ENCODE measurements around the gene FGFBP1. TPM values are rescaled to one million over a fixed set of nuclear protein-coding genes. Genes with fewer than 3 reads are reported as not detected.

FGFBP1 gene
- polyA plus RNA-seq, 3 donors from 2014 or later: 0.53 TPM; not detected in 2

DNA sequence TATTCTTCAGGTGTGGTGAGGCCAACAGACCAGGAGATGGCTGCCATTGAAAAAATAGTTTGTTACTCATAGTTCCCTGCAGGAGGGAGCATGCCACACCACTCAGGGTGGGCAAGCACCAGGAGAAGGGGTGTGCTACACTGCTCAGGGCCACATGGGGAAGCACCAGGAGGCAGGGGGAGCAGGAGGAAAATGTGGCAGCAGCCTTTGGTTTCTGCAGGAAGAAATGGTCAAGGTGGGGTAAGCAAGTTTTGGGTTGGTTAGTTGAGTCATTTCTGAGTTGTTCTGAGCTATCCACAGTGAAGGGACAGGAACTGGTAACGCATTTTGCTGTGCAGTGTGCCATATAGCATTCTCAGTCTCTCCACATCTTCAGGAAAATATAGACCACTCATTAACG lies 23.8 kb downstream of the FGFBP1 start:
- peaks cover 0 to 2% (median 2%) of the 10 kb centered on the region in 3 donors for H3K27me3 Mint-ChIP-seq (ENCODE audit: low read depth in 3 of 3)
- H3K4me1 Mint-ChIP-seq: peaks cover 40 to 49% of the 10 kb centered on the region in 2 donors
- peaks cover 0 to 5% (median 0%) of the 10 kb centered on the region in 3 donors for H3K36me3 Mint-ChIP-seq
- DNase-seq: no peak
- H3K27ac Mint-ChIP-seq: peak overlapping the region in 2 of 6 donors; percentile 18 to 50
- no peaks in the 10 kb centered on the region for H3K9me3 Mint-ChIP-seq
- H3K4me3 Mint-ChIP-seq: no peak overlapping the region

DNA sequence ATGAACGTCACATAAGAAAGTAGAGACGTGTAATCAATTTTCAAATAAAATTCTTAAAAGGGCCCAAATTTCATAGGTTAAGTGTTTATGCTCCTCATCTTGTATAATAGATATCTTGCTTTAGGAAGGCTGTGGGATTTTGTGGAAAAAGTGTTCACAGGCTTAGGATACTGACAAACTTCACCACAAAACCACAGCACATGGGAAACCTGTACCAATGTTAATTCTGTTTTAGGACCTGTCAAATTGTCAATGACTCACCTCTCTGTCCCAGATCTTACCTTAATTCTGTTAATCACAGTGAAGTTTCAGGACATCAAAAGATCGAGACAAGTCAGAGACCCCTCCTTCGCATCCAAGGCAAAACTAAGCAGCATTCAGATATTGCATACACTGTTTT lies 24.2 kb downstream of the FGFBP1 start:
- no peak for DNase-seq
- Mint-ChIP-seq H3K36me3 (peaks cover 0 to 5% (median 0%) of the 10 kb centered on the region in 3 donors), H3K4me3 (no peak overlapping the region), H3K9me3 (no peaks in the 10 kb centered on the region), H3K27ac (peak overlapping the region in 2 of 6 donors; percentile 50 to 57), H3K27me3 (ENCODE audit: low read depth in 3 of 3) (peaks cover 0 to 3% (median 0%) of the 10 kb centered on the region in 3 donors), H3K4me1 (peaks cover 40 to 49% of the 10 kb centered on the region in 2 donors)

DNA sequence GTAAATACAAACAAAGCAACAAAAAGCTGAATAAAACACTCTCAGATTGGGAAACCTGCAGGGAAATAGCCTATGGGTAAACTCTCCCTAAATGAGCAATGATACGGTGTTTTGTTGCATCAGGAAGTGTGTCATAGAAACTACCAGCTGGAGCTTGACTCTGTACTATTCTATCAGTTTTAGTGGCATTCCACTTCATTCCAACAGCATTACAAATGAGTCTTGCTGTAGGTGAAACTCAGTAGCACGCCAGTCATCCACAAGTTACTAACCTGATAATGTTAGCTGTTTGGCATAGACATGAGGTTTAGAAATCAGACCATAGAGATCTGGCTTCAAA lies 24.9 kb downstream of the FGFBP1 start:
- H3K9me3 Mint-ChIP-seq: no peaks in the 10 kb centered on the region
- DNase-seq: no peak
- H3K36me3 Mint-ChIP-seq: peaks cover 0 to 6% (median 5%) of the 10 kb centered on the region in 3 donors
- H3K4me1 Mint-ChIP-seq: peaks cover 40 to 49% of the 10 kb centered on the region in 2 donors
- H3K27me3 Mint-ChIP-seq (ENCODE audit: low read depth in 3 of 3): peaks cover 0 to 7% (median 0%) of the 10 kb centered on the region in 3 donors
- no peak overlapping the region for H3K27ac Mint-ChIP-seq
- H3K4me3 Mint-ChIP-seq: peak overlapping the region in 1 of 5 donors; percentile 26

DNA sequence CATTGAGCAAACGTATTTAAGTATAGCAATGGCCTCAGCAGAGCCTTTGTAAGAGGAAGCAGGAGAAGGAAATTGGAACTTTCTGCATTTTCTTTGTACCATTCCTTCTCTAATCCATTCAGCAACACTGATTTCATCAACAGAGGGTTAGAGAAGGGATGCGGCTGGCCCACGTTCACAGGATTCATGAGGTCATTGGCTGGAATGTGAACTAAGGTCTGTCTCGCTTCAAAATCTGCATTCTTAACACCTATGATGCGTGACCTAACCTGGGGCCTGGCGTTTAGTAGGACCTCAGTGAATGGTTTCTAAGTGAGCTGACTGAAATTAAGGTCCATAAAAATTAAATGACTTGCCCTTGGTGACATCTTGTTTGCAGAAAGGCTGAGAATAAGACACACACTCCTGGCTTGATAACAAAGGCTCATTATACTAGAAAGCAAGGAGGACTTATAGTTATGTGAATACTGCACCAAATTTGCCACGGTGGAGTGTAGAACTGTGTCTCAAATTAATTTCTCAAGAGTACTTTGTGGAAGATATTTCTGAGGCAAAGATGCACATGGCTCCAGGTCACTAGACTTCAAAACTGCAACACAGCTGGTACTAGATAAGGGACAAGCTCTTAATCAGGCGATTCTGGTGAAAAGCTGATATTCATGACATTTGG lies 25.4 kb downstream of the FGFBP1 start:
- Mint-ChIP-seq H3K4me1 (peaks cover 40 to 49% of the 10 kb centered on the region in 2 donors), H3K27me3 (ENCODE audit: low read depth in 3 of 3) (peaks cover 0 to 7% (median 0%) of the 10 kb centered on the region in 3 donors), H3K9me3 (no peaks in the 10 kb centered on the region), H3K4me3 (peak overlapping the region in 1 of 5 donors; percentile 26), H3K36me3 (peaks cover 0 to 6% (median 5%) of the 10 kb centered on the region in 3 donors), H3K27ac (peak overlapping the region in 2 of 6 donors; percentile 18 to 54)
- DNase-seq: no peak

DNA sequence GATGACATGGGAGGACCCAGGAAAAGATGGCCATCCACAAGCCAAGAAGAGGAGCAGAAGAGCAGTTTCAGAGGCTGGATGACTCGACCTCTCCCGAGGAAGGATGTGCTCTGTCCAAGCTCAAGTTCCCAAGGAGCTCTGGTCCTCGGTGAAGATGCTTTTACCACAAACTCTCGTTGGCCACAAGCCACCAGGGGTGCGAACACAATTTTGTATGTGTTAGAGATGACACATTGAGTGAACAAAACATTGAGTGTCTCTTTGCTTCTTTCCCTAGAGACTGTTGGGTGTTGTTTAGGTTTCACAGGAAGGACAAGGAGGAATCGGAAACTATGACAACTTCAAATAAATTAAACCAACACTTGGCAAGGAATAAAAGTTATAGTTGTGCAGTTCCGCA lies 26.3 kb downstream of the FGFBP1 start:
- Mint-ChIP-seq H3K27ac (peak overlapping the region in 3 of 6 donors; percentile 24 to 54 (median 29)), H3K4me3 (peak overlapping the region; percentile 16 to 63 (median 19)), H3K27me3 (ENCODE audit: low read depth in 3 of 3) (peaks cover 0 to 7% (median 0%) of the 10 kb centered on the region in 3 donors), H3K4me1 (peaks cover 40 to 49% of the 10 kb centered on the region in 2 donors), H3K36me3 (peaks cover 0 to 6% (median 5%) of the 10 kb centered on the region in 3 donors), H3K9me3 (no peaks in the 10 kb centered on the region)
- peak; percentile 25 to 45 (median 39) for DNase-seq

DNA sequence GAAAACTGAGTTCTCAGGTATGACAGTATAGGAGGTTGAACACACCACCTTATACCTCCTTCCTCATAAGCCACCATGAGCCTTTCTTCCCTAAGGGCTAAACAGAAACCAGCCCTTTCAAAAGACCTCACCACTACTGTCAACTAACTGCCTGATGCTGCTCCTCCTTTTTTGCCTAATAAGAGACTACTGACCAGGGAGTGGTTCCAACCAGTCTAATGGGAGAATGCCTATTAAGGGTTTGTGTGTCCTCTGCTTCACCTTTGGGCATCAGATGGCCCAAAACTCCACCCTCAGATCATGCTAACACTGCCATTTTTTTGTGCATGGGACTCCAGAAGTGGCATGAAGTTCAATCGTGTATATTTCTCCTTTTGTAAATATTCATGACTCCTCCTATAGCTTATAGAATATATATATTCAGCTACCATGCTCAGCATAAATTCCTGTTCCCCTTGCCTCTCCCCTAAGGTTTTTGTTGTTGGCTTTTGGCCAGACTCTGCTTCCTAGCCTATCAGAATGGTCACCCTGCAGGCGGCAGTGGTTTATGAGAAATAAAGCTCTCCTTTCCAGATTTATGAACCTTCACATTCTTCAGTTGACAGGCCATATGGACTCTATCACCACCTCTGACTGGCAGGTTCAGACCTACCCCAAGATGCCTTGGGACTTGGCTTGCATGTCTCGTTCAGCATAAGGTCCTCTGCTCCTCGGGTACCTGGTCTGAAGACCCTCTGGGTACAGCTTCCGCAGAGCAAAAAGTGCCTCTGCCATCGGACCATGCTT lies 28.2 kb downstream of the FGFBP1 start:
- peaks cover 0 to 6% (median 0%) of the 10 kb centered on the region in 3 donors for H3K36me3 Mint-ChIP-seq
- peaks cover 38 to 42% of the 10 kb centered on the region in 2 donors for H3K4me1 Mint-ChIP-seq
- no peaks in the 10 kb centered on the region for H3K9me3 Mint-ChIP-seq
- H3K4me3 Mint-ChIP-seq: no peak overlapping the region
- DNase-seq: no peak
- H3K27me3 Mint-ChIP-seq (ENCODE audit: low read depth in 3 of 3): peaks cover 0 to 7% (median 4%) of the 10 kb centered on the region in 3 donors
- H3K27ac Mint-ChIP-seq: no peak overlapping the region

DNA sequence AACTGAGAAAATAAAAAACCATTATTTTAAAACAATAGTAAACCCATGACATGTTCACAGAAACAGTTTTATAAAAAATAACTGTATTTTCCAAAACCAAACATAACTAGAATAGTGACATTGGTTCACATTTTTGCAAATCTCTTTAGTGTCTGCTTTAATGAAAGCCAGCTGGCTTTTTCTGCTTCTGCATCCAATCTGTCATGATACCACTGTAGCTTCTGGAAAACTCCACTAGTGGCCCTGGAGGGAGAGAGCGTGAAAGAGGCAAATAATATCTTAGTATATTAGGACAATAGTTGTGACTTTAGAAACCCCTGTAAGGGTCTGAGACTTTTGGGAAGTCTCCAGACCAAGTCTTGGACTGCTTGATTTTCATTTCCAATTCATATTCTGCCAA lies 31.1 kb downstream of the FGFBP1 start:
- H3K4me3 Mint-ChIP-seq: no peak overlapping the region
- no peaks in the 10 kb centered on the region for H3K9me3 Mint-ChIP-seq
- peaks cover 0 to 12% (median 0%) of the 10 kb centered on the region in 3 donors for H3K36me3 Mint-ChIP-seq
- H3K27me3 Mint-ChIP-seq (ENCODE audit: low read depth in 3 of 3): peaks cover 0 to 11% (median 6%) of the 10 kb centered on the region in 3 donors
- no peak for DNase-seq
- H3K27ac Mint-ChIP-seq: no peak overlapping the region
- peaks cover 32 to 38% of the 10 kb centered on the region in 2 donors for H3K4me1 Mint-ChIP-seq

DNA sequence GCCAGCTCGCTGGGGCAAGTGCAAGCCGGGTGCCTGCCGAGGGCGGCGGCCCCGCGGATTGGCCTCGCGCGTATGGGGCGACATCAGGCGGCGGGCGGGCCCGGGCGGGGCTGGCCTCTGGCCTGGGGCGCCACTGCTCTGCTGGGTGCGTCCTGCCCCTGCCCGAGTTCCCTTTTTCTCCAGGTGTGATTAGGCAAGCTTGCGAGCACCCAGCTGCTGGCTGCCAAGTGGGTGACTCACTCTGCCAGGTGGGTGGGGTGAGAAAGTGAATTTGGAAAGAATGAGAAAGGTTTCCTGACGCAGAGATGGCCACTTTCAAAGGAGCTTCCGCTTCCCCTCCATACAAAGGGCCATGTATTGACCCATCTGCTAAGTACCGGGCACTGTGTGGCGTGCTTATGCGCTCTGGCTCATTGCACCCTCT lies 32.5 kb downstream of the FGFBP1 start:
- Mint-ChIP-seq H3K27me3 (ENCODE audit: low read depth in 3 of 3) (peaks cover 0 to 11% (median 8%) of the 10 kb centered on the region in 3 donors), H3K4me3 (peak overlapping the region in 1 of 5 donors; percentile 41), H3K27ac (no peak overlapping the region), H3K9me3 (no peaks in the 10 kb centered on the region), H3K36me3 (peaks cover 0 to 17% (median 0%) of the 10 kb centered on the region in 3 donors), H3K4me1 (peaks cover 26 to 31% of the 10 kb centered on the region in 2 donors)
- DNase-seq: no peak

DNA sequence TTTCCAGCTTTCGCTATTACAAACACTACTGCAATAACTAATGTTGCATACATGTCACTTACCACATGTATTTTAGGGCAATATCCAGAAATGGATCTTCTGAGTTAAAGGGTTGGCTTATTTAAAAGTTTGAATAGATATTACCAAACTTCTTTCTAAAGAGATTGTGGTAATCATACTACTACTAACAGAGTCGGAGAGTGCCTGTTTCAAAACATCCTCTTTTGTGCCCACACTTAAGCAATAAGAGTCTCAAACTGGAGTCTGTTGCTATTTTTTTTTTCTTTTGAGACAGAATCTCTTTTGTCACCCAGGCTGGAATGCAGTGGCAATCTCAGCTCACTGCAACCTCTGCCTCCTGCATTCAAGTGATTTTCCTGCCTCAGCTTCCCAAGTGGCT lies 35.8 kb downstream of the FGFBP1 start:
- Mint-ChIP-seq H3K9me3 (no peaks in the 10 kb centered on the region), H3K27me3 (ENCODE audit: low read depth in 3 of 3) (peaks cover 3 to 11% (median 3%) of the 10 kb centered on the region in 3 donors), H3K4me1 (peaks cover 25 to 29% of the 10 kb centered on the region in 2 donors), H3K4me3 (peak overlapping the region in 1 of 5 donors; percentile 22), H3K27ac (no peak overlapping the region), H3K36me3 (peaks cover 0 to 20% (median 0%) of the 10 kb centered on the region in 3 donors)
- DNase-seq: no peak

DNA sequence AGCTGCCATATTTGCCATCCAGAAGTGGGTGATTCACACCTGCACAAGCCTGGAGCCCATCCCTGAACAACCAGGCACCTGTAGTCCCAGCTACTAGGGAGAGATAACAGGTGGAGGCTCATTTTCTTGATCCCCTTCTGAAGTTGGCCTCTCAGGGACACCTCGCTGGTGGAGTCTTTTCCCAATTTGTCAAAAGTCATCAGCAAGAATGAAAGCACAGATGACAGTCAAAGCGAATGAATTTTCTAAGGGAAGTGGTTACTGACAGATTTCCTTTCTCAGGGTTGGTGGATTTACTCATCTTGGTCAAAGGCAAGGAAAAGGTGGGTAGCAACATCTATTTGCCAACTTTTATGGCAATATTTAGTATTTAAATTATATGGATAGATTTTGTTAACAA lies 36.5 kb downstream of the FGFBP1 start:
- no peak overlapping the region for H3K4me3 Mint-ChIP-seq
- no peak overlapping the region for H3K27ac Mint-ChIP-seq
- no peaks in the 10 kb centered on the region for H3K9me3 Mint-ChIP-seq
- no peak for DNase-seq
- H3K27me3 Mint-ChIP-seq (ENCODE audit: low read depth in 3 of 3): peaks cover 3 to 11% (median 3%) of the 10 kb centered on the region in 3 donors
- peaks cover 0 to 20% (median 0%) of the 10 kb centered on the region in 3 donors for H3K36me3 Mint-ChIP-seq
- peaks cover 25 to 29% of the 10 kb centered on the region in 2 donors for H3K4me1 Mint-ChIP-seq

DNA sequence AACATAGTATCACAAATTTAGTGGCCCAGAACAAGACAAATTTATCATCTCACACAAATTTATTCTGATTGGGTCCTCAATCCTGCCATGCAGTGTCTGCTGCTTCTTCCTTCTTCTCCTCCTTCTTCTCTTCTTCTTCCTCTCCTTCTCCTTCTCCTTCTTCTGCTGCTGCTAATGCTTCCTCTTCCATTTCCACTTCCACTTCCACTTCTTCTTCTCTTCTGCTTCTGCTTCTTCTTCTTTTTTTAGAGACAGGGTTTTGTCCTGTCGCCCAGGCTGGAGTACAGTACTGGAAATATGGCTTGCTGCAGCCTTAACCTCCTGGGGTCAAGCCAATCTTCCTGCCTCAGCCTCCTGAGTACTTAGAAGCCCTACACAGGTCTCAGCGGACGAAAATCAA lies 37.5 kb downstream of the FGFBP1 start:
- Mint-ChIP-seq H3K27me3 (ENCODE audit: low read depth in 3 of 3) (peaks cover 3 to 11% (median 3%) of the 10 kb centered on the region in 3 donors), H3K4me1 (peaks cover 25 to 29% of the 10 kb centered on the region in 2 donors), H3K27ac (no peak overlapping the region), H3K4me3 (no peak overlapping the region), H3K9me3 (no peaks in the 10 kb centered on the region), H3K36me3 (peaks cover 0 to 20% (median 0%) of the 10 kb centered on the region in 3 donors)
- DNase-seq: no peak

DNA sequence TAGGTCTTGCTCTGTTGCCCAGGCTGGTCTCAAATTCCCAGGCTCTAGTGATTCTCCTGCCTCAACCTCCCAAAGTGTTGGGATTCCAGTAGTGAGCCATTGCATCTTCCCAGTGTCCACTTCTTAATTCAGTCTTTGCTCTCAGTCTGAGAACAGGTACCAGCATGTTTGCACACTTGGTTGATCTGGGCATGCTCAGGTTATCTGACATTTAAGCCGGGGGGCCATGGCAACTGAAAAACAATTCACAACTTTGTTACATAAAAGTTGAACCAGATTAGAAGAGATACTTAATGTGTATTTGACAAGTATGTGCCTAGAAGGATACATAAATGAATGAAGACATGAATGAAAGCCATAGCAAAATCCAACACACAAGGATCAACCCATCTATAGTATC lies 39.0 kb downstream of the FGFBP1 start:
- H3K27ac Mint-ChIP-seq: no peak overlapping the region
- H3K4me3 Mint-ChIP-seq: no peak overlapping the region
- peaks cover 3 to 6% (median 6%) of the 10 kb centered on the region in 3 donors for H3K27me3 Mint-ChIP-seq (ENCODE audit: low read depth in 3 of 3)

DNA sequence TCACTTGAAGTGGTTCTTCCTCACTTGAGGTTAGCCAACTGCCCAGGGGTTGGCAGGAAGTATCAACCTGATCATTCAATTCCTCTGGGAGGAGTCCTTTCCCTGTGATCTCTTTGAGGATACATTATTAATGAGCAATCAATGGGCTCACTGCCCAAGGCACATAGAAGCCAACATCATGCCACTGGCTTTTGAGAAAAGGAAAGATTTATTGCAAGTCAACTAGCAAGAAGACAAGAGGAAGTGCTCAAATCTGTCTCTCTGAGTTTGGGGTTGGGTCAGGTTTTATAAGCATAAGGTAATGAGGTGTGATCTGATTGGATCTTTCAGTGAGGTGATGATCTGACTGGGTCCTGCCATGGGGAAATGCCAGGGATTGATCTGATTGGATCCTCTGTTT lies 39.6 kb downstream of the FGFBP1 start:
- no peak for DNase-seq
- H3K4me3 Mint-ChIP-seq: no peak overlapping the region
- H3K27ac Mint-ChIP-seq: peak overlapping the region in 1 of 6 donors; percentile 17
- peaks cover 0 to 14% (median 0%) of the 10 kb centered on the region in 3 donors for H3K36me3 Mint-ChIP-seq
- H3K27me3 Mint-ChIP-seq (ENCODE audit: low read depth in 3 of 3): peaks cover 3 to 7% (median 6%) of the 10 kb centered on the region in 3 donors
- peaks cover 18 to 20% of the 10 kb centered on the region in 2 donors for H3K4me1 Mint-ChIP-seq
- no peaks in the 10 kb centered on the region for H3K9me3 Mint-ChIP-seq

More for the DNA sequence above, 39.0 kb downstream of the FGFBP1 start:
- Mint-ChIP-seq H3K9me3 (no peaks in the 10 kb centered on the region), H3K36me3 (peaks cover 0 to 15% (median 0%) of the 10 kb centered on the region in 3 donors), H3K4me1 (peaks cover 24 to 27% of the 10 kb centered on the region in 2 donors)
- DNase-seq: no peak

DNA sequence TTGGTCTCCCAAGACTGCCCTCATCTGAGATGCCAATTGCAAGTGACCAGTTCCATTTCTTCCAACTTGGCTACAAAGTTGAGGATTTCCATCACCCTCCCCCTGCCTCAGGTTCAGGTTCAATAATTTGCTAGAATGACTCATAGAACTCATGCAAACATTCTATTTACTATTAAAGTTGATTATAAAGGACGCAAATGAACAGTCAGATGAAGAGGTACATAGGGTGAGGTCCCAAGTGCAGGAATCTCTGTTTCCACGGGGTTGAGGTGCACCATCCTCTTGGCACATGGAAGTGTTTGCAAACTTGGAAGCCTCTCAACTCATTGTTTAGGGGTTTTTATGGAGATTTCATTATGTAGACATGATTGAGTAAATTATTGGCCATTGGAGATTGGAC lies 41.0 kb downstream of the FGFBP1 start:
- Mint-ChIP-seq H3K4me1 (peaks cover 8 to 10% of the 10 kb centered on the region in 2 donors), H3K36me3 (peaks cover 0 to 14% (median 0%) of the 10 kb centered on the region in 3 donors), H3K27me3 (ENCODE audit: low read depth in 3 of 3) (peaks cover 0 to 7% (median 6%) of the 10 kb centered on the region in 3 donors), H3K9me3 (no peaks in the 10 kb centered on the region), H3K27ac (no peak overlapping the region), H3K4me3 (no peak overlapping the region)
- DNase-seq: no peak
